HG03342 (cell line): ENCODE data around the gene MPEG1.

Experiments
- ATAC-seq: cut with Tn5 transposase; IDR thresholded peaks from one replicate; pipeline ENCODE4 v1.9.1; 2021; ENCODE audit warnings: mild to moderate bottlenecking, moderate library complexity; ENCODE audit not compliant: unreplicated experiment

MPEG1 gene

DNA sequence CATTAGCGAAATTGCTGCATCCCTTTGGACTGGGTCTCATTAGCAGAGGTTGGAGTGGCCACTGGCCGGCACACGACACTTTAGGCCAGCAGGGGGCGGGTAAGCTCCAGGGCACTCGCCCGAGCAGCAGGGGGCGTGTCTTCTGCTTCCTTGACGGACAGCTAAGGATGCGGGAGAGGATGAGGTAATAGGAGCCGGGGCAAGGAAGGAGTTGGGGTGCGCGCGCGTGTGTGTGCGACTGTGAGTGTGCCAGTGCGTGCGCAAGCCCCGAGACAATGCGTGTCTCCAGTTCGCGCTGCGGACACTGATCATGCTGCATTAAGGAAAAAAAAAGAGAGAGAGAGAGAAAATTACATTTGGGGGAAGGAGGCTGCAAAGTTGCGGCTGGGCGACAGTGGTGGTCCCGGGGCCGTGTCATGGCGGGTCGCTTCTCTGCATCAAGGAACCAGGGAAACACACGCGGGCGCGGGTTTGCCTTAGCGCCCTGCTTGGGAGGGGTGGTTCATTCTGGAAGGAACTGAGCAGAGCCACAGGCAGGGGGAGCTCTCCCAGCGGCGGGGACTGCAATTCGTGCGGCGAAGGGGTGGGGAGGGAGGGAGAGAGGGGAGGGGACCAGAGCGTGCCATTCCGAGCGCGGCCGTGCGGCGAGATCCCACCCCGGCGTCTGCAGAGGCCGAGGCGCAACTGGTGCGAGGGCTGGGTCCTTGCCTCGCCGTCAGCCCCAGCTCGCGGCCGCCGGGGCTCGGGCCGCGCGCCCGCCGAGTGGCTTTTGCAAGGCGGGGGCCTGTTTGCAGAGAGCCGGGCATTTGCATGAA, 41.0 kb downstream of the MPEG1 start, which contains the start of gene DTX4:
TSS of gene DTX4 (plus strand) at position 625 of the 815 bp plus-strand sequence. CDS start 464 bp downstream, outside the sequence.
- peak; percentile 74 for ATAC-seq

DNA sequence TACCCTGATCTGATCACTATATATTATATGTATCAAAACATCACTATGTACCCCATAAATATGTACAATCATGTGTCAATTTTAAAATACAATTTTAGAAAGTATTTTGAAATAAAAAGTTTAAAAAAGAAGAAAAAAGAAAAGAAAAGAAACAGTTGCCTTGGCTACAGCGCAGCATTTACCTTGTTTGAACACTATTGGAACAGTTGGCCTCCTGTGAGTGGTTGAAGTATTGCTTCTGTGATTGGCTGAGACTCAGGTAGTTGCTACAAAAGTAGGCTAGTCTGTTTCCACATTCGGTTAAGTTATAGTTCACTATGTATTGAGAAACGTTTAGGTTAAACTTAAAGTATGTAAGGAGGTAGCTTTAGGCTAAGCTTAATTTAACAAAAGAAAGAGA, 48.7 kb downstream of the MPEG1 start:
- no peak for ATAC-seq
